GM23248 (cell line): ENCODE results near the gene SLC4A2. TPM values are rescaled to one million over a fixed set of nuclear protein-coding genes. Genes with fewer than 3 reads are reported as not detected.

ENCODE experiments used
- DNase-seq: peaks from one replicate; pipeline ENCODE4 v3.0.0-alpha.2; 2015
- H2AFZ ChIP-seq: fragments of 200-600 bp; sonication (generic); 2 replicates; pipeline ENCODE4 v1.6.1; 2016; ENCODE audit warnings: antibody characterized with exemption
- H3F3A ChIP-seq: fragments of 200-600 bp; sonication (generic); 2 replicates; pipeline ENCODE4 v1.6.1; 2016; ENCODE audit warnings: mild to moderate bottlenecking, antibody characterized with exemption, mixed run types; ENCODE audit not compliant: insufficient read depth
- H3K27ac ChIP-seq: fragments of 200-600 bp; sonication (generic); 2 replicates; pipeline ENCODE4 v1.5.1; 2016; ENCODE audit warnings: mild to moderate bottlenecking
- H3K27me3 ChIP-seq: fragments of 200-600 bp; sonication (generic); replicated peaks from 2 replicates; pipeline ENCODE4 v1.6.1; 2016; ENCODE audit warnings: mild to moderate bottlenecking; ENCODE audit not compliant: insufficient read depth
- H3K36me3 ChIP-seq: fragments of 200-600 bp; sonication (generic); 2 replicates; pipeline ENCODE4 v1.6.1; 2016; ENCODE audit warnings: low read depth, mild to moderate bottlenecking
- H3K4me1 ChIP-seq: fragments of 200-600 bp; sonication (generic); 2 replicates; pipeline ENCODE4 v1.6.1; 2016; ENCODE audit warnings: mild to moderate bottlenecking; ENCODE audit not compliant: insufficient read depth
- H3K4me2 ChIP-seq: fragments of 200-600 bp; sonication (generic); one replicate; pipeline ENCODE4 v1.6.1; 2016; ENCODE audit warnings: mild to moderate bottlenecking; ENCODE audit not compliant: unreplicated experiment
- H3K4me3 ChIP-seq: fragments of 200-600 bp; sonication (generic); 2 replicates; pipeline ENCODE4 v1.5.1; 2016; ENCODE audit warnings: mild to moderate bottlenecking
- H3K79me2 ChIP-seq: fragments of 200-600 bp; sonication (generic); 2 replicates; pipeline ENCODE4 v1.6.1; 2016; ENCODE audit warnings: mild to moderate bottlenecking; ENCODE audit not compliant: insufficient read depth
- H3K9ac ChIP-seq: fragments of 200-600 bp; sonication (generic); 2 replicates; pipeline ENCODE4 v1.6.1; 2016; ENCODE audit warnings: mild to moderate bottlenecking
- H3K9me2 ChIP-seq: fragments of 200-600 bp; sonication (generic); 2 replicates; pipeline ENCODE4 v1.6.1; 2016; ENCODE audit warnings: mixed run types, mild to moderate bottlenecking, moderate library complexity; ENCODE audit not compliant: insufficient read depth
- H3K9me3 ChIP-seq: fragments of 200-600 bp; sonication (generic); one replicate; pipeline ENCODE4 v1.6.1; 2017; ENCODE audit warnings: low read depth
- H4K20me1 ChIP-seq: fragments of 200-600 bp; sonication (generic); 2 replicates; pipeline ENCODE4 v1.6.0; 2016; ENCODE audit not compliant: insufficient read depth
- EZH2 ChIP-seq: fragments of 200-600 bp; sonication (generic); IDR thresholded peaks from 2 replicates; pipeline ENCODE4 v1.6.1; 2018; ENCODE audit warnings: antibody characterized with exemption, mild to moderate bottlenecking; ENCODE audit not compliant: insufficient read depth, poor library complexity, severe bottlenecking
- EZH2phosphoT487 ChIP-seq: fragments of 200-600 bp; sonication (generic); IDR thresholded peaks from 2 replicates; pipeline ENCODE4 v1.6.1; 2018; ENCODE audit warnings: antibody characterized with exemption, moderate library complexity, mild to moderate bottlenecking, low read depth; ENCODE audit not compliant: insufficient read depth
- WGBS, 2 experiments: methylation state at CpG; one replicate each; pipeline ENCODE4 v1.1.6; 2015 to 2017; ENCODE audit warnings: low lambda C conversion rate in 2 of 2, low coverage in 1 of 2; ENCODE audit errors: missing lambda C conversion rate in 2 of 2; 5-methylcytosine and 5-hydroxymethylcytosine counted together
- in situ Hi-C: fragments of 300-500 bp; cut with MboI; formaldehyde crosslinking; loops from 2 replicates; pipeline ENCODE4 v1.15.0; 2020
- polyA plus RNA-seq: library from polyadenylated mRNA; unstranded; fragments of >200 nt; fragmentation: Nextera tagmentation; extraction: Ambion mirVana; gene quantifications from 2 replicates; pipeline ENCODE4 v1.2.1, GENCODE V29; 2016
- total RNA-seq: library from RNA; depleted of rRNA; stranded (reverse); fragments of >200 nt; shearing (Covaris generic); gene quantifications from 2 replicates; pipeline ENCODE4 v1.2.3, GENCODE V29; 2014

Gene SLC4A2
- total and polyA plus RNA-seq, 2 experiments from 2014 or later = 59.4 to 94.6 TPM

DNA sequence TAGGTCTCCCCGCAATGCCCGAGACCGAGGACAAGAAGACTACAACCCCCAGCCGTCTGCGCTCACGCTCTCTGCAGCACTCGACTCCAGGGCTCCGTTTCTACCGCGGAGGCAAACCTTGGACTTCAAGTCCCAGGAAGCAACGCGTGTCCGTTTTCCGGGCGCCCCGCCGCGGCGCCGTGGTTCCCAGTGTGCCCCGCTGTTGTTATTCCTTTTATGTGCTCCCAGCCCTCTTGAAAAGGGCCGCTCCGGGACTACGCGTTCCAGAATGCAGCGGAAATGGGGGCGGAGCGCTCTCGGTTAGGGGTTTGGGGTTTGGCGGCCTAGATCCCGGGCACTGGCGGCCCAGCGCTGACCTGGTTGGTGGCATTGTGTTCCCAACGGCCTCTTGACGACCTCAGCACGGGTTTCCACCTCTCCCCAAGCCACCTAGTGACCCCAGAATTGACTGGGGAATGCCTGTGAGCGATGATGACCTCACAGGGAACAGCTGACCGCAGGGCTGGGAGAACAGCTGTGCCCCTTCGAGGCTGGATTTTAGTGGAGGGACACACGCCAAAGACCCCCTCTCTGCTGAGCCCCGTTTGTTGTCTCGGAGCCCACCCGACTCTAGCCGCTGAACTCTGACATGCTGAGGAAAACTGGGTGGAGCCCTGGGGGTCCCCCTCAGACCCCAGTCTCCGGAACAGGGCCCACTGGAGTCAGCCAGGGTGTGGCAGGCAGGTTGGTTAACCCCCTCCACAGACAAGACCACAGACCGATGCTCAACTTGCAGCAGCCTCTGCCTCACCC, 1.2 kb upstream of the SLC4A2 start:
- Histone ChIP-seq H3F3A (peaks cover 10% of the 10 kb centered on the region), H3K4me1 (peaks cover 36% of the 10 kb centered on the region), H4K20me1 (no peaks in the 10 kb centered on the region), H3K79me2 (peaks cover 29% of the 10 kb centered on the region), H2AFZ (peak overlapping the region; percentile 82), H3K27me3 (no peaks in the 10 kb centered on the region), H3K4me2 (peak overlapping the region; percentile 82), H3K27ac (peak overlapping the region; percentile 94), H3K9me3 (no peaks in the 10 kb centered on the region), H3K4me3 (peak overlapping the region; percentile 93), H3K9me2 (no peaks in the 10 kb centered on the region), H3K9ac (peak overlapping the region; percentile 90), H3K36me3 (no peaks in the 10 kb centered on the region)
- in situ Hi-C loops = loop anchor here (10.0 kb wide), 1 partner anchor 63 kb away; the partner anchor contains the start of gene NOS3
- no peak for TF ChIP-seq EZH2
- no peak for TF ChIP-seq EZH2phosphoT487
- peak; percentile 100 for DNase-seq
- 0 to 1% methylated on average over 42 to 44 of the region's 46 CpGs for WGBS, 2 experiments

DNA sequence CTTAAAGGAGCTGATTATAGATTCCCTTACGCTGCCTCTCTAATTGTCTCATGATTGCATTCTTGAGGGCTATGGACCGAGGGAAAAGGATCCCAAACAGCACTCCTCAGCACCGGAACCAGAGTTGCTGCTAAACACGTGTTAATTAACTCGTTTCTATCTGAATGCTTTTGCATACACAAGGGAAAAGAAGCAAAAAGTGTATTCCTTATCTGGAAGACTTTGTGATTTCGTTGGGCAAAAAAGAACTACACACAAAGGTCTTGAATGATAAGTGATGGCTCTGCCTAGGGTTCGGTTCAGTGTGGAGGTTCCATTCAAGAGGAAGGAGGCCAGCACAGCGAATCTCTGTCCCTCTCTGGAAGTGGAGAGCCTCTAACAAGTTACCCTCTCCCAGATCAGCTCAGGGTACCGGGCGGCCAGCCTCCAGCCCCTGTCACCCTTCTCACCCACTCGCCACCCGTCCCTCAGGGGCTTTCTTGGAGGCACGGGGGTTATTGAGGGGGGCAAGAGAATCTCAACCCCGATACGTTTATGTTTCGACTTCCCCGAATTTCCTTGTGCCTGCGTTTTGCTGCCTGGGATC, 515 bp upstream of the SLC4A2 start:
- H3K9me3 ChIP-seq = no peaks in the 10 kb centered on the region
- peaks cover 42% of the 10 kb centered on the region for H3K4me1 ChIP-seq
- in situ Hi-C loops = loop anchor here (10.0 kb wide), 1 partner anchor 64 kb away; the partner anchor contains the start of gene NOS3
- peak; percentile 66 for DNase-seq
- H3K27ac ChIP-seq = peak overlapping the region; percentile 94
- peak overlapping the region; percentile 93 for H3K4me3 ChIP-seq
- H4K20me1 ChIP-seq = no peaks in the 10 kb centered on the region; the same call in 1 of the 2 replicates
- no peaks in the 10 kb centered on the region for H3K36me3 ChIP-seq
- peaks cover 10% of the 10 kb centered on the region for H3F3A ChIP-seq
- H3K4me2 ChIP-seq = peak overlapping the region; percentile 82
- WGBS, 2 experiments = 3% methylated on average over 18 of the region's 18 CpGs
- no peaks in the 10 kb centered on the region for H3K27me3 ChIP-seq
- H2AFZ ChIP-seq = peak overlapping the region; percentile 77
- H3K9me2 ChIP-seq = no peaks in the 10 kb centered on the region
- H3K79me2 ChIP-seq = peaks cover 35% of the 10 kb centered on the region
- peak overlapping the region; percentile 90 for H3K9ac ChIP-seq
- no peak for TF ChIP-seq EZH2phosphoT487
- no peak for TF ChIP-seq EZH2

DNA sequence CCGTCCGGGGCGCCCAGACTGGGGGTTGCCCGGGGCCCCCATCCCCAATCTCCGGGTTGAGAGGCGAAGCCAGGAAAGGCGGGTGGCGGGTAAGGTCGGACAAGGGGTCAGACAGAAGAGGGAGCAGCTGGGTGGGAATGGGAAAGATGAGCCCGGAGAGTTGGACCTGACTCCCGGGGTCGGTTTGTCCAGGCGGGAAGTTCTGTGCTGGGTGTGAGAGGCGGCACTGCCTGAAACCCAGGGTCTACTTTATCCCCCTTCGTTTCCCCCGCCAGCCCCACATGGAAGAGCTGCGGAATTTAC, 675 bp downstream of the SLC4A2 start:
- Histone ChIP-seq H3K79me2 (peaks cover 45% of the 10 kb centered on the region), H3F3A (peaks cover 10% of the 10 kb centered on the region), H3K9me3 (no peaks in the 10 kb centered on the region), H3K4me1 (peaks cover 43% of the 10 kb centered on the region), H3K27me3 (no peaks in the 10 kb centered on the region), H3K9me2 (no peaks in the 10 kb centered on the region), H3K36me3 (no peaks in the 10 kb centered on the region), H3K4me2 (peak overlapping the region; percentile 82), H2AFZ (peak overlapping the region; percentile 77), H4K20me1 (no peaks in the 10 kb centered on the region; the same call in 1 of the 2 replicates), H3K4me3 (peak overlapping the region; percentile 93), H3K9ac (peak overlapping the region; percentile 90), H3K27ac (peak overlapping the region; percentile 94)
- WGBS, 2 experiments = 1 to 4% methylated on average over 16 to 17 of the region's 17 CpGs
- in situ Hi-C loops = no loop called here
- TF ChIP-seq EZH2phosphoT487 (no peak), EZH2 (no peak)
- no peak for DNase-seq

DNA sequence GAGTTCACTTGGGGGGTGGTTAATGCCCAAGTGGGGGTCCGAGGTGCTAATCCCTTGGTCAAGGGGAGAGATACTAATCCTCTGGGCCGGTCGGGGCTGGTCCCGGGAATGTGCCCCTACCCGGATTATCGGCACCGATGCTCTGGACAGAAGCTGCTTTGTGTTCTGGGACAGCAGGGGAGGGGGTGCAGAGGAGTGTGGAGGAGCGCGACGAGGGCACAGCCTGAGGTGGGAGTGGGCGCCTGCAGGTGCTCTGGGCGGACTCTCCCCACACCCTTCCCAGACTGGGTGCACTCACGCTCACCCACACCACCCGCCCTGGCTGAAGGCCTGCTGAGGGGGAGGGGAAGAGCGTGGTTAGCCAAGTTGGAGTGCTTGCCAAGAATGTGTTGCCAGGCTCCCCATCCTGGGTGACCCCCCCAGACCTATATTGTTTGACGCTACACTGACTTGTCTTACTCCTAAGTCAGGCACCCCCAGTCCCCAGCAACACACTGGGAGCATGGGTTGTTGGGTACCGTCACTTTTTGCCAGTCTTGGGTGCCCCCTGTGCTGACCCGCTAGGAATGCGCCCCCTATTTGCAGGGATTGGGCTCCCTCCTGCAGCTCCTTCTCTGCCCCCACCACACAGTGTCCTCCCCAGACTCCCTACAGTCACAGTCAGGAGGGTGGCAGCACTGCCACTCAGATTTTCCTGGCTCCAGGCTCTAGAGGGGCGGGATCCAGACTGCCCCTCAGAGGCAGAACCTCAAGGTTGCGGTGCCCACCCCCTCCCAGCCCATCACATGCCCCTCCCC, 1.2 kb downstream of the SLC4A2 start:
- DNase-seq = peak; percentile 66
- WGBS, 2 experiments = 5 to 10% methylated on average over 17 to 21 of the region's 21 CpGs
- Histone ChIP-seq H2AFZ (peak overlapping the region; percentile 77; the same call in 1 of the 2 replicates), H3F3A (peaks cover 10% of the 10 kb centered on the region), H3K9ac (peak overlapping the region; percentile 90), H3K27me3 (no peaks in the 10 kb centered on the region), H3K79me2 (peaks cover 50% of the 10 kb centered on the region), H3K9me3 (no peaks in the 10 kb centered on the region), H3K9me2 (no peaks in the 10 kb centered on the region), H3K4me2 (peak overlapping the region; percentile 82), H3K36me3 (no peaks in the 10 kb centered on the region), H3K27ac (peak overlapping the region; percentile 94), H3K4me3 (peak overlapping the region; percentile 93), H3K4me1 (peaks cover 43% of the 10 kb centered on the region), H4K20me1 (no peaks in the 10 kb centered on the region; the same call in 1 of the 2 replicates)
- no peak for TF ChIP-seq EZH2
- TF ChIP-seq EZH2phosphoT487 = no peak
- in situ Hi-C loops = no loop called here
